ENCODE measurements around the gene LRRC8C.
A peak's percentile ranks its signal among the peaks of the same experiment; 100 is the strongest.
"Not testable (repeated sequence)": the region's sequence is repeated elsewhere in the genome, so short reads cannot be mapped to it uniquely, and the experiment has no call there.

The LRRC8C gene

GRCh38 chr1:89703469-89703868 lies 70.5 kb downstream of the LRRC8C start:
- DNase-seq (ENCODE audit: low read depth in 2 of 2), result no peak

GRCh38 chr1:89704014-89704413 lies 71.1 kb downstream of the LRRC8C start:
- no peak for DNase-seq (ENCODE audit: low read depth in 2 of 2)

GRCh38 chr1:89704885-89705284 lies 72.0 kb downstream of the LRRC8C start:
- DNase-seq (ENCODE audit: low read depth in 2 of 2), result not testable (repeated sequence)

GRCh38 chr1:89705901-89706699 lies 73.2 kb downstream of the LRRC8C start:
- no peak for DNase-seq (ENCODE audit: low read depth in 2 of 2)

- DNase-seq (ENCODE audit: low read depth in 2 of 2), result no peak
Observed at GRCh38 chr1:89706700-89707012, 73.7 kb downstream of the LRRC8C start.

- no peak for DNase-seq (ENCODE audit: low read depth in 2 of 2)
Observed at GRCh38 chr1:89708751-89709375, 75.9 kb downstream of the LRRC8C start.

- no peak for DNase-seq (ENCODE audit: low read depth in 2 of 2)
Observed at GRCh38 chr1:89710498-89711139, 77.7 kb downstream of the LRRC8C start.

GRCh38 chr1:89711140-89711778 lies 78.3 kb downstream of the LRRC8C start:
- no peak for DNase-seq (ENCODE audit: low read depth in 2 of 2)

GRCh38 chr1:89712420-89712819 lies 79.5 kb downstream of the LRRC8C start:
- no peak for DNase-seq (ENCODE audit: low read depth in 2 of 2)

GRCh38 chr1:89715677-89716076 lies 82.8 kb downstream of the LRRC8C start:
- no peak for DNase-seq (ENCODE audit: low read depth in 2 of 2)

GRCh38 chr1:89719502-89720306 lies 86.8 kb downstream of the LRRC8C start:
- peak; percentile 44 to 48 for DNase-seq (ENCODE audit: low read depth in 2 of 2)

- no peak for DNase-seq (ENCODE audit: low read depth in 2 of 2)
Observed at GRCh38 chr1:89720839-89721238, 87.9 kb downstream of the LRRC8C start.

- DNase-seq (ENCODE audit: low read depth in 2 of 2), result peak in 1 of 2 experiments; percentile 54
Observed at GRCh38 chr1:89721351-89721750, 88.4 kb downstream of the LRRC8C start.

- no peak for DNase-seq (ENCODE audit: low read depth in 2 of 2)
Observed at GRCh38 chr1:89723144-89723543, 90.2 kb downstream of the LRRC8C start.

- DNase-seq (ENCODE audit: low read depth in 2 of 2), result no peak
Observed at GRCh38 chr1:89723863-89724262, 90.9 kb downstream of the LRRC8C start.

- DNase-seq (ENCODE audit: low read depth in 2 of 2), result no peak
Observed at GRCh38 chr1:89724369-89725010, 91.6 kb downstream of the LRRC8C start.

GRCh38 chr1:89725011-89725370 lies 92.1 kb downstream of the LRRC8C start:
- peak; percentile 76 to 78 for DNase-seq (ENCODE audit: low read depth in 2 of 2)

GRCh38 chr1:89725631-89726030 lies 92.7 kb downstream of the LRRC8C start:
- DNase-seq (ENCODE audit: low read depth in 2 of 2), result no peak

- no peak for DNase-seq (ENCODE audit: low read depth in 2 of 2)
Observed at GRCh38 chr1:89727517-89728312, 94.8 kb downstream of the LRRC8C start.

GRCh38 chr1:89728381-89728780 lies 95.5 kb downstream of the LRRC8C start:
- no peak for DNase-seq (ENCODE audit: low read depth in 2 of 2)
